Transverse colon (tissue), 3 donors: ENCODE results near the gene HINT1.

Experiments used
- CTCF ChIP-seq, 5 experiments: fragments of 200-600 bp in 3 of 5; fragments of 450-650 bp in 2 of 5; sonication (generic) in 3 of 5; IDR thresholded peaks; 1 replicate in 2 of 5; 2 replicates in 3 of 5; pipeline ENCODE4 v1.5.1; 2016 to 2017; ENCODE audit warnings: antibody characterized with exemption in 5 of 5, inconsistent platforms in 3 of 5, mild to moderate bottlenecking in 2 of 5, moderate library complexity in 1 of 5
- EP300 ChIP-seq: sonication (generic); formaldehyde crosslinking; IDR thresholded peaks from one replicate; pipeline ENCODE4 v1.6.1; 2017; ENCODE audit warnings: antibody characterized with exemption, low read depth

GRCh38 chr5:131195696-131196095, 30.6 kb upstream of the HINT1 start:
- TF ChIP-seq EP300 (no peak), CTCF (IDR thresholded peaks at IDR 0.05) (no peak)
